Measurements from ENCODE around the gene ZNF655. TPM values are rescaled to one million over a fixed set of nuclear protein-coding genes. Genes with fewer than 3 reads are reported as not detected.
"Not testable (repeated sequence)": the region's sequence is repeated elsewhere in the genome, so short reads cannot be mapped to it uniquely, and the experiment has no call there.

Gene ZNF655
- total and polyA plus RNA-seq, 2 experiments from 2014 or later, result 20.6 to 55.8 TPM

DNA sequence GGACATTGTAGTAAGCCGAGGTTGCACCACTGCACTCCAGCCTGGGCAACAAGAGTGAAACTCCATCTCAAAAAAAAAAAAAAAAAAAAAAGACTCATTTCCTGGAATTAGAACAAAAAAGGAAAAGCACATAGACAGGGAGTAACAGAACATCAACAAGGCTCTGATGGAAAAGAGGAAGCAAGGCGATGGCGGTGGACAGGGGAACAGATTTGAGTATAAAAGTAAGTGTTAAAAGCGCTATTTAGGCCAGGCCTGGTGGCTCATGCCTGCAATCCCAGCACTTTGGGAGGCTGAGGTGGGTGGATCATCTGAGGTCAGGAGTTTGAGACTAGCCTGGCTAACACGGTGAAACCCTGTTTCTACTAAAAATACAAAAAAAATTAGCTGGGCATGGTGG is 13.1 kb upstream of the ZNF655 start:
- H3K4me3 Mint-ChIP-seq; H3K4me2 ChIP-seq; H3K27ac ChIP-seq (ENCODE audit: low read depth); H2AFZ ChIP-seq; ATAC-seq; H3K9me2 ChIP-seq (ENCODE audit: insufficient read depth); H3K4me3 ChIP-seq; H3K27me3 ChIP-seq (ENCODE audit: insufficient read depth); H3K36me3 ChIP-seq (ENCODE audit: insufficient read depth); H3K4me1 Mint-ChIP-seq; H3K27me3 Mint-ChIP-seq (ENCODE audit: insufficient read depth, low read depth, poor library complexity); H3K79me2 ChIP-seq (replicated peaks; ENCODE audit: insufficient read depth); H3K4me1 ChIP-seq (ENCODE audit: insufficient read depth); DNase-seq (ENCODE audit: low spot score); H4K20me1 ChIP-seq (replicated peaks; ENCODE audit: insufficient read depth); H3K27ac Mint-ChIP-seq; H3F3A ChIP-seq (replicated peaks; ENCODE audit: low read depth): not testable (repeated sequence)
- Mint-ChIP-seq H3K36me3 (ENCODE audit: low read depth) (peaks cover 76% of the 10 kb centered on the region), H3K9me3 (peaks cover 76% of the 10 kb centered on the region)

- H3K36me3 ChIP-seq (ENCODE audit: insufficient read depth); H3F3A ChIP-seq (replicated peaks; ENCODE audit: low read depth); H3K27ac ChIP-seq (ENCODE audit: low read depth); H3K4me1 Mint-ChIP-seq; H3K4me1 ChIP-seq (ENCODE audit: insufficient read depth); H3K9me2 ChIP-seq (ENCODE audit: insufficient read depth); H3K27me3 Mint-ChIP-seq (ENCODE audit: insufficient read depth, low read depth, poor library complexity); H3K4me2 ChIP-seq; H3K27me3 ChIP-seq (ENCODE audit: insufficient read depth); H3K4me3 ChIP-seq; H3K27ac Mint-ChIP-seq; ATAC-seq; H2AFZ ChIP-seq; H3K4me3 Mint-ChIP-seq; DNase-seq (ENCODE audit: low spot score); H4K20me1 ChIP-seq (replicated peaks; ENCODE audit: insufficient read depth): not testable (repeated sequence)
- H3K36me3 Mint-ChIP-seq (ENCODE audit: low read depth), result peaks cover 49% of the 10 kb centered on the region
- peaks cover 38% of the 10 kb centered on the region; the same call in 2 of the 3 replicates for H3K9me3 Mint-ChIP-seq
- peaks cover 19% of the 10 kb centered on the region; the same call in 1 of the 2 replicates for H3K79me2 ChIP-seq (replicated peaks; ENCODE audit: insufficient read depth)
These were observed 8.9 kb upstream of the ZNF655 start for GRCh38 chr7:99549545-99549944.

- DNase-seq (ENCODE audit: low spot score) (peak; percentile 17), ATAC-seq (peak; percentile 31)
- Histone ChIP-seq H3K4me2 (peak overlapping the region; percentile 75), H2AFZ (peak overlapping the region; percentile 91), H3K36me3 (ENCODE audit: insufficient read depth) (peaks cover 3% of the 10 kb centered on the region; the same call in 1 of the 2 replicates), H3K79me2 (replicated peaks; ENCODE audit: insufficient read depth) (peaks cover 22% of the 10 kb centered on the region; the same call in 1 of the 2 replicates), H4K20me1 (replicated peaks; ENCODE audit: insufficient read depth) (0 out of 2 replicates have a peak, but pooled peaks cover 2% of the 10 kb centered on the region), H3K9me2 (ENCODE audit: insufficient read depth) (no peaks in the 10 kb centered on the region), H3F3A (replicated peaks; ENCODE audit: low read depth) (0 out of 2 replicates have a peak, but pooled peaks cover 3% of the 10 kb centered on the region), H3K4me1 (ENCODE audit: insufficient read depth) (peaks cover 5% of the 10 kb centered on the region; the same call in 1 of the 2 replicates), H3K4me3 (peak overlapping the region; percentile 95), H3K27ac (ENCODE audit: low read depth) (peak overlapping the region; percentile 60; the same call in 1 of the 2 replicates), H3K27me3 (ENCODE audit: insufficient read depth) (no peaks in the 10 kb centered on the region)
- H3K4me1 Mint-ChIP-seq, result peaks cover 4% of the 10 kb centered on the region; the same call in 1 of the 3 replicates
- H3K27me3 Mint-ChIP-seq (ENCODE audit: insufficient read depth, low read depth, poor library complexity), result peaks cover 3% of the 10 kb centered on the region
- H3K36me3 Mint-ChIP-seq (ENCODE audit: low read depth), result peaks cover 44% of the 10 kb centered on the region
- peak overlapping the region; percentile 90 for H3K4me3 Mint-ChIP-seq
- H3K9me3 Mint-ChIP-seq, result peaks cover 26% of the 10 kb centered on the region; the same call in 2 of the 3 replicates
- H3K27ac Mint-ChIP-seq, result no peak overlapping the region
- TF ChIP-seq EZH2 (IDR thresholded peaks at IDR 0.05; ENCODE audit: low read depth, unreplicated experiment) (no peak), POLR2AphosphoS5 (IDR thresholded peaks at IDR 0.05; ENCODE audit: low read depth) (no peak), STAT1 (IDR thresholded peaks at IDR 0.05; ENCODE audit: unreplicated experiment) (no peak), CREB1 (CRISPR knock-in tag; IDR thresholded peaks at IDR 0.05; ENCODE audit: low read depth) (no peak), EZH2phosphoT487 (IDR thresholded peaks at IDR 0.05; ENCODE audit: unreplicated experiment) (no peak), CTCF (conservative IDR thresholded peaks at IDR 0.05; ENCODE audit: low read depth in 2 of 2) (no peak), ZNF114 (CRISPR knock-in tag; IDR thresholded peaks at IDR 0.05) (no peak), JUNB (IDR thresholded peaks at IDR 0.05; ENCODE audit: unreplicated experiment) (no peak), ZNF331 (CRISPR knock-in tag; IDR thresholded peaks at IDR 0.05; ENCODE audit: low read depth) (no peak), ETS1 (IDR thresholded peaks at IDR 0.05) (no peak), NANOG (IDR thresholded peaks at IDR 0.05; ENCODE audit: borderline replicate concordance) (no peak)
These were observed 7.1 kb upstream of the ZNF655 start for GRCh38 chr7:99551334-99551733.

Measured in GM23338 (cell line).